GM18858 (cell line): Measurements from ENCODE around the gene SLC19A2.
"Not testable (repeated sequence)": the region's sequence is repeated elsewhere in the genome, so short reads cannot be mapped to it uniquely, and the experiment has no call there.

Source experiments
- ATAC-seq: cut with Tn5 transposase; IDR thresholded peaks from one replicate; pipeline ENCODE4 v1.9.1; 2021; ENCODE audit not compliant: unreplicated experiment

The SLC19A2 gene

GRCh38 chr1:169510060-169510459, 24.3 kb upstream of the SLC19A2 start:
- no peak for ATAC-seq

GRCh38 chr1:169509354-169509753, 23.6 kb upstream of the SLC19A2 start:
- ATAC-seq = no peak

DNA sequence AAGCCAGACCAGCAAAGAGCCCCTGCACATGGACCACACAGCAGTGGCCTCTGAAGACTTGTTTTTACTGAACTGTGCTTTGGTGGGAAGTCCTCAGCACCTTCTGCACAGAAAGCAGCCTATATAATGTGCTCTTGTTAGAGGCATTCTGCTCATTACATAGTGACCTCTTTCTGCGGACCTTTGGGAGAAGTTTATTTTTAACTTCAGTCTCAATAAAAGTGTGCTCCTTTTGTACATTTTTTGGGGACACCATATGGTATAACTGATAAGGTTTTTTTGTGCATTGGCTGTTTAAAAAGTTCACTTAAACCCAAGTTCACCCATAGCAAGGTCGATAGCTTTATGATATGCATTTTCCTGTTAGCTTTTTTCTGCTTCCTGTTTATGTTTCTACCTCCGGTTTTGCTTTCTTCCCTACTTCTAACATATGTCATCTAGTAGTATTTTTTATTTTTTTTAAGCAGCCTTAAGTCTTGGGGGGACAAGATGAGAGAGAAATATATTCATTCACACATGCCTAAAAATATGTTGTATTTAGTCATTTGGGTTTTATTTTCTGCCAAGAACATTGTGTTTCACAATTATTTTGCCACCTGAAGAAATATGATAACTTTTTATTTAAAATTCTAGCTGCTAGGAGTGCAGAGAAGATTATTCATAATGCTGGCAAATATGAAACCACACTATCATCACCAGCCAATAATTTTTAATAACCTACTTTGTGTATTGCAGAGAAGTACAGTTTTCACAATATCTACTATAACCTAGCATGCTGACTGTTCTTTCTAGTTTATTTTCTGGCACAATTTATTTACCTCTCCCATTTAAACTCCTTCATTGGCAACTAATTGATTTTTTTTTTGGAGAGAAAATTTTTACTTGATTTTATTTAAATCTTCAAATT, 22.9 kb upstream of the SLC19A2 start:
- no peak for ATAC-seq

GRCh38 chr1:169507413-169507812, 21.7 kb upstream of the SLC19A2 start:
- ATAC-seq = no peak

GRCh38 chr1:169503601-169504000, 17.9 kb upstream of the SLC19A2 start:
- ATAC-seq = not testable (repeated sequence)

- no peak for ATAC-seq
Measured at GRCh38 chr1:169499807-169500206, 14.1 kb upstream of the SLC19A2 start.

DNA sequence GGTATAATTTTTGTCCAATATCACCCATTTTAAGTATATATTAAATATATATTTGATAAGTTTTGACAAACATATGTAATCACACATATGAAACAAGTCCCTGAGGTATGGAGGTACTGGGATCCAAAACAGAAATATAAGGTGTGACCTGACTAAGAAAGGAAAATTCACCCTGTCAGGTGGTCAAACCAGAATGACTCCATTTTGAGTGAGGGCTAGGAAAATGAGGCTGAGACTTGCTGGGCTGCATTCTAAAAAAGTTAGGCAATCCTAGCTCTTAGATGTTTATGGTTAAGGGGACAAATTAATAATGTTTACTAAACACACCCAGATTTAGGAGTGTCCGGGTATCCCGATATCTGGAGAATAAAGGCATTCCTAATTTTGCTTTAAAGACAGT, 11.6 kb upstream of the SLC19A2 start:
- ATAC-seq = no peak

- no peak for ATAC-seq
Measured at GRCh38 chr1:169495916-169496315, 10.2 kb upstream of the SLC19A2 start.

DNA sequence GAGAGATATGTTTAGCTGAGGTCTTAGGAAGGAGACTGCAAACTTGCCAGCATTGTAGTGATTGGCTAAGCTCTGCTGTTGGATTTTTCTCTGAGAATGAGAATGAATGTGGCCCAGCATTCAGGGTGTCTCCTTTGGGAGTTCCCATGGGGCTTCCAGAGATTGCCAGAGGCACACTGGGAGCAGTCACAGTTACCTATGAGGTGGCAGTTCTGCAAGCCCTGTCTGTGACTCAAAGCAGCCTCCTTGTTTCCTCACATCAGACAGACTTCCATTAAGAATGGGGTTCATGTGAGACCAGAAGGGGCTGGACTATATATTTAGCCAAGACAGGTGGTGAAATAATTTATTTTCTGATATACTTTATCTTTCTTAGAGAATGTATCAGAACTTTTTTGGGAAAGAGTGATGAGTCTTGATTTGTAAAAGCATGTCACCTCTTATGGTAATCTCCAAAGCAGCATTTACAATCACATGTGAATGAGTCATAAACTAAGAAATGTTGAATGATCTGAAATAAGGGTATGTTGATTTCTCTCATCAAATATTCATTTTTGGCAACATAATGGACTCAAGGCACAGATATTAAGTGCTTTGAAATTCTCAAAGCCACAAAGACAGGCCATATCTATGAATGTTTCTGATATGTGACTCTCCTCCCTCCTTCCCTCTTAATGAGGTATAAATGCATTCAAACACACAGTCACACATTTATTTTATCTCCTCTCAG, 9.5 kb upstream of the SLC19A2 start:
- ATAC-seq = no peak

DNA sequence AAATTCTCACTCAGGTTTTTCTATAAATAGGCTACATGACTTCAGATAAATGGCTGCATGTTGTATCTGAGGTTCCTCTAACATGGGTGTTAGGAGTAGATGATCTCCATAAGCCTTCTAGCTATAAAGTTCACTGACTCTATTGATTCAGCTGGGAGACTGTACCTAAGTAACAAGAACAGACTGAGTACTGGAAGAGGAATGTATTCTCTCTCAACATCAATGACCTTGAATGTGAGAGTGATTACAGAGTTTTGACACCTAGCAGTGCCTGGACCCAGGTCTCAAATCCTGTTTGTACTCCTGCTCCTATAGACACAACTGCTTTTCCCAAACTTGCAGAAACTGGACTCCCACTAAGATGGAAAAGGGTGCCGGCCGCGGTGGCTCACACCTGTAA, 8.6 kb upstream of the SLC19A2 start:
- no peak for ATAC-seq

DNA sequence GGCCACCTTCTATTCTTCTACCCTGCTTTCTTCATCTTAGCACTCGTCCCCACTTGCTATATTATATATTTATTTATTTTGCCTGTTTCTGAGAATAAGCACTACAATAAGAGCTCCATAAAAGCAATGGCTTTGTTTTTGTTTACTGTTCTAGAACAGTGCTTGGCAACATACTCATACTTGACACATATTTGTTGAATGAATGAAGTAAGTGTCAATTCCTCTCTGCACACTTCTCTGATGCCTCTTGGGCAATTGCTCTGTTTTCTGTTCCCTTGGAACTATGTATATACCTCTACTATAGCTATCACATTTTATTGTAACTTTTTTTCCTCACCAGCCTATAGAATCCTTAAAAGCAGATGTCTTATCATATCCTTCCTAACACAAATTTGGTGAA, 7.5 kb upstream of the SLC19A2 start:
- no peak for ATAC-seq

- ATAC-seq = no peak
Measured at GRCh38 chr1:169491845-169492281, 6.1 kb upstream of the SLC19A2 start.

DNA sequence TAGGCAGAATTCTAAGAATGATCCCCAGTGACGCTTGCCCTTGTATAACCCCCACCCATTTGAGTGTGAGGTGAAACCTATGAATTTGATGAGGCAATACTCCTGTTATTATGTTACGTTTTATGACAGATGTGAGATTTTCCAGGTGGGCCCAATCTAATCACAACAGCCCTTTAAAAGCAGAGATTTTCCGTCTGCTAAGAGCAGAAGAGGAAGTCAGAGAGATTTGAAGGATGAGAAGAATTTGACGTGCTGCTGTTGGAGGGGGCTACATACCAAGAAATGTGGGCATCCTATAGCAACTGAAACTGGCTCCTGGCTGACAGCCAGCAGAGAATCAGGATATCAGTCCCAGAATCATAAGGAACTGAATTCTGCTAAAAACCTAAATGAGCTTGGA, 2.4 kb upstream of the SLC19A2 start:
- ATAC-seq = no peak

DNA sequence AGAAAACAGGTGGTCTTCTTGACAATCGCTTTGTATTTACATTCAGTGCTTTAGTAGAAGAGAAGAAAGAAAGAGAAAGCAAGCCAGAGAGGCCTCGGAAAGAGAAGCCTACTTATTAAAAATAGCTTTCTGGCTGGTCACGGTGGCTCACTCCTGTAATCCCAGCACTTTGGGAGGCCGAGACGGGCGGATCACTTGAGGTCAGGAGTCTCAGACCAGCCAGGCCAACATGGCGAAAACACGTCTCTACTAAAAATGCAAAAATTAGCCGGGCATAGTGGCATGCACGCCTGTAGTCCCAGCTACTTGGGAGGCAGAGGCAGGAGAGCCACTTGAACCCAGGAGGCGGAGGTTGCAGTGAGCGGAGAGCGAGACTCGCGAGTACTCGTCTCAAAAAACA, 1.8 kb upstream of the SLC19A2 start:
- no peak for ATAC-seq

DNA sequence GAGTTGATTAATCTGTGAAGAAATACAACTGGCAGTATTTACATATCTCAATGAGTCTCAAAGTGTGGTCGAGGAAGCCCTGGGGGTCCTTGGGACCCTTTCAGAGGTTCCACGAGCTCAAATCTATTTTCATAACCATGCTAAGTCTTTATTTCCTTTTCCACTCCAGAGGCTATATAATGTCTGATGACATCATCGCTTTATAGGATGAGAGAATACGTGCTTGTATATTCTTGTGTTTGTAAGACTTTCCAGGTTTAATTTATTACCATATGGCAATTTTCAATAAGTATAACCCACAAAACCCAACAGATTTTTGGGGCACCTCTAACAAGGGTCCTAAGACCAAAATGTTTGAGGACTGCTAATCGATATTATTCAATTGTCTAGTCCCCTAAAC, 1.4 kb upstream of the SLC19A2 start:
- ATAC-seq = no peak

- no peak for ATAC-seq
Measured at GRCh38 chr1:169486281-169487051, 722 bp upstream of the SLC19A2 start.

DNA sequence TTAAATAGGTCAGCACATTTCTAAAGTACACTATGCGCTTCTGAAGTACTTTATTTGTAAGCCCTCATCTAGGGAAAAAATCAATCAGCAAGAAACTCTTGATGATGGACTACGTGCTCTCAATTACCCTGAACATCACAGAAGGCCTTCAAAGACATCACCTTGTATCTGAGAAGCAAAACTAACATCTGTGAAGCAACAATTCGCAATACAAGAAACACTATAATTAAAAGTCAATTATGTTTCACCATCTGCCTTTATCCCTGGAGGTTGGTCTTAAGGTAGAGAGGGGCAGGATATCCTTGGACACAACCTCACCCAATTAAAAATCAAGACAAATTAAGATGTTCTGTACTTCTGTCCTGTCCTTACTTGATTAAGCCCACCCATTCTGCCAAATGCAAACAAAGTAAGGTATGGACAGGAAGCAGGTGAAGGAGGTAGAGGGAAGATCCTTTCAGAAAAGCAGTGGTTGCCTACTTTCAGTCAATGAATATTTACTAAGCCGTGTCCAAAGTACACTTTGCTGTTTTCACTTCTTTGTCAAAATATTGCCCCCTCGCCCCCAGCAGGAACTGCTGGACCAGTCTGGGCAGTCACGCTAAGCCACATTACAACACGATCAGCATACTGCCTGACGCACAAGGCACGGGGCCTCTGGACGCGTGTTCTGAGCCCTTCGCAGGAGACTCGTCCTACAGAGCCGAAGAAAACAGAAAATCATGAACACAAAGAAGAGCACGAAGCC, 887 bp downstream of the SLC19A2 start:
- no peak for ATAC-seq

- no peak for ATAC-seq
Measured at GRCh38 chr1:169484101-169484500, 1.6 kb downstream of the SLC19A2 start.

GRCh38 chr1:169483500-169483966, 2.2 kb downstream of the SLC19A2 start:
- no peak for ATAC-seq

- no peak for ATAC-seq
Measured at GRCh38 chr1:169479363-169480066, 6.2 kb downstream of the SLC19A2 start.
